Smooth muscle cell (in vitro differentiated cells): ENCODE data around the gene COL2A1. TPM values are rescaled to one million over a fixed set of nuclear protein-coding genes. Genes with fewer than 3 reads are reported as not detected.

Experiments used
- DNase-seq: peaks from one replicate; lab custom pipeline; 2025; ENCODE audit not compliant: unreplicated experiment; lab: John Stamatoyannopoulos, UW
- H2AFZ ChIP-seq: fragments of 200-600 bp; sonication (generic); 2 replicates; pipeline ENCODE4 v1.6.0; 2016; ENCODE audit warnings: antibody characterized with exemption, low read depth, mild to moderate bottlenecking
- H3F3A ChIP-seq: fragments of 200-600 bp; sonication (generic); 2 replicates; pipeline ENCODE4 v1.6.0; 2017; ENCODE audit warnings: antibody characterized with exemption, low read depth
- H3K27ac ChIP-seq: fragments of 200-600 bp; sonication (generic); 2 replicates; pipeline ENCODE4 v1.5.1; 2016; ENCODE audit warnings: low read depth, mild to moderate bottlenecking
- H3K27me3 ChIP-seq: fragments of 200-600 bp; sonication (generic); 2 replicates; pipeline ENCODE4 v1.6.1; 2016; ENCODE audit warnings: low read depth, mild to moderate bottlenecking
- H3K36me3 ChIP-seq: fragments of 200-600 bp; sonication (generic); 2 replicates; pipeline ENCODE4 v1.5.1; 2016; ENCODE audit warnings: low read depth
- H3K4me1 ChIP-seq: fragments of 200-600 bp; sonication (generic); 2 replicates; pipeline ENCODE4 v1.5.1; 2016; ENCODE audit warnings: low read depth
- H3K4me2 ChIP-seq: fragments of 200-600 bp; sonication (generic); 2 replicates; pipeline ENCODE4 v1.6.0; 2016; ENCODE audit warnings: mild to moderate bottlenecking
- H3K4me3 ChIP-seq: fragments of 200-600 bp; sonication (generic); 2 replicates; pipeline ENCODE4 v1.5.1; 2016; ENCODE audit warnings: mild to moderate bottlenecking
- H3K79me2 ChIP-seq: fragments of 200-600 bp; sonication (generic); 2 replicates; pipeline ENCODE4 v1.6.0; 2016; ENCODE audit warnings: low read depth, mild to moderate bottlenecking
- H3K9ac ChIP-seq: fragments of 200-600 bp; sonication (generic); 2 replicates; pipeline ENCODE4 v1.6.0; 2016; ENCODE audit warnings: low read depth
- H3K9me3 ChIP-seq: fragments of 200-600 bp; sonication (generic); replicated peaks from 2 replicates; pipeline ENCODE4 v1.5.1; 2016; ENCODE audit warnings: low read depth
- H4K20me1 ChIP-seq: fragments of 200-600 bp; sonication (generic); 2 replicates; pipeline ENCODE4 v1.6.0; 2016; ENCODE audit warnings: low read depth
- WGBS: methylation state at CpG from one replicate; pipeline ENCODE4 v1.1.7; 2016; ENCODE audit warnings: low lambda C conversion rate; 5-methylcytosine and 5-hydroxymethylcytosine counted together
- polyA plus RNA-seq: library from polyadenylated mRNA; unstranded; fragments of >200 nt; fragmentation: Nextera tagmentation; extraction: Ambion mirVana; gene quantifications from 2 replicates; pipeline ENCODE4 v1.2.1, GENCODE V29; 2016
- total RNA-seq: library from RNA; depleted of rRNA; stranded (reverse); fragments of >200 nt; gene quantifications from 2 replicates; pipeline ENCODE4 v1.2.3, GENCODE V29; 2014
- TF ChIP-seq, protein P1 (sequence below): fragments of 200-600 bp; sonication (generic); IDR thresholded peaks from 2 replicates; pipeline ENCODE4 v1.5.1; 2017; ENCODE audit warnings: borderline replicate concordance, mild to moderate bottlenecking, antibody characterized with exemption; ENCODE audit not compliant: insufficient read depth, poor library complexity, severe bottlenecking

The COL2A1 gene
- total and polyA plus RNA-seq, 2 experiments from 2014 or later, result 1.6 to 8.6 TPM

DNA sequence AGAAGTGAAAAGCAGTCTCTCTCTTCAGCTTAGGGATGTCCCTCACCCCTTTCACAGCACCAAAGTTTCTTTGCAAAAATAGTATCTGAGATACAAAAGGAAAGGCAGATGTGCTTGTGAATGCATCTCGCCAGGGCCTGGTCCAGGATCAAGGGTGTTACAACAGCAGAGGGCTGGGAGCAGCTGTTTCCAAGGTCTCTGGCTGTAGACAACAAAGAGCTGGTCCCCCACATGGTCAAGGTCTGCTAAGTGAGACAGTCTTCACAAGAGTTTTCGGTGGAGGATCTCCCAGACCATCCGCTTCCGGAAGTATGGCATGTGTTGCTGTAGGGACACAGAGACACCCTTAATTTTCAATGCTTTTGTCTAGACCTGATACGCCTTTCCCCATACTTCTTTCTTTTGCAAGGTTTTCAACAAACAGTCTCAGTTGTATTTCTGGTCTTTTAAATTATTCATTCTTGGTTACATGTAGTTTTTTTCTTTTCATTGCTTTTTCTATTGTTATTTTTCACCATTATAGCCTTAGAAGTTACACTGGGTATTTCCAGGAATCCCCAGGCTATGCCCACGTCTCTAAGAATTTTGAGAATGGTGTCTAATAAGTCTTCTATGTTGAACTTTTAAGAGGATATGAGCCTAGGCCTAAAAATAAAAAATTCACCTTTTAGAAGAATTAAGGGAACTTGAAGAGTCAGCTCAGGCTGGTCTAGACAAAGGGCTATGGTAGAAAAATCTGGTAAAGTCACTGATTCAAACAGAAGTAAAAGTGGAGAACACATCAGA lies 41.0 kb upstream of the COL2A1 start:
- H3K4me3 ChIP-seq, result no peak overlapping the region
- H3F3A ChIP-seq, result no peaks in the 10 kb centered on the region
- TF ChIP-seq, protein P1, sequence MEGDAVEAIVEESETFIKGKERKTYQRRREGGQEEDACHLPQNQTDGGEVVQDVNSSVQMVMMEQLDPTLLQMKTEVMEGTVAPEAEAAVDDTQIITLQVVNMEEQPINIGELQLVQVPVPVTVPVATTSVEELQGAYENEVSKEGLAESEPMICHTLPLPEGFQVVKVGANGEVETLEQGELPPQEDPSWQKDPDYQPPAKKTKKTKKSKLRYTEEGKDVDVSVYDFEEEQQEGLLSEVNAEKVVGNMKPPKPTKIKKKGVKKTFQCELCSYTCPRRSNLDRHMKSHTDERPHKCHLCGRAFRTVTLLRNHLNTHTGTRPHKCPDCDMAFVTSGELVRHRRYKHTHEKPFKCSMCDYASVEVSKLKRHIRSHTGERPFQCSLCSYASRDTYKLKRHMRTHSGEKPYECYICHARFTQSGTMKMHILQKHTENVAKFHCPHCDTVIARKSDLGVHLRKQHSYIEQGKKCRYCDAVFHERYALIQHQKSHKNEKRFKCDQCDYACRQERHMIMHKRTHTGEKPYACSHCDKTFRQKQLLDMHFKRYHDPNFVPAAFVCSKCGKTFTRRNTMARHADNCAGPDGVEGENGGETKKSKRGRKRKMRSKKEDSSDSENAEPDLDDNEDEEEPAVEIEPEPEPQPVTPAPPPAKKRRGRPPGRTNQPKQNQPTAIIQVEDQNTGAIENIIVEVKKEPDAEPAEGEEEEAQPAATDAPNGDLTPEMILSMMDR, result no peak
- H3K36me3 ChIP-seq, result peaks cover 3% of the 10 kb centered on the region
- no peak overlapping the region for H3K4me2 ChIP-seq
- DNase-seq, result no peak
- H3K4me1 ChIP-seq, result no peaks in the 10 kb centered on the region
- H3K27me3 ChIP-seq, result no peaks in the 10 kb centered on the region
- no peaks in the 10 kb centered on the region for H4K20me1 ChIP-seq
- H3K9ac ChIP-seq, result no peak overlapping the region
- 98% methylated on average over 6 of the region's 6 CpGs for WGBS
- H2AFZ ChIP-seq, result no peak overlapping the region
- no peaks in the 10 kb centered on the region for H3K79me2 ChIP-seq
- no peak overlapping the region for H3K27ac ChIP-seq
- H3K9me3 ChIP-seq, result no peaks in the 10 kb centered on the region

DNA sequence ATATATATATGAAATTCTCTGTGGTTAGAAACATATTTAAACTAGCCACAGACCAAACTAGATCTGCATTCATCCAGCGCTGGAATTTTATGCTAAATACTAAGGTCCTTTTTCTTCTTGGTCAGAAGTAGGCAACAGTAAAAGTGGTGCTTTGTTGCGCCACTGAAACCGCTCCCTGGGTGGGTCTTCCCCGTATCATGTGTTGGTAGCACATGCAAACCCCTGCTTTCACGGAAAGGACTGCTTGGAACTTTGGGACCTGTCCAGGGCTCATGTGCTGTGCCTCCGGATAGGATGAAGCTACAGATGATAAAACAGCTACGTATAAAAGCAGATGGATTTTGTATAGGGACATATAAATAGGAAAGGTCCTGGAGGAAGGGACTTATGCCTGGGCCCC lies 40.1 kb upstream of the COL2A1 start:
- Histone ChIP-seq H4K20me1 (no peaks in the 10 kb centered on the region), H3K27me3 (no peaks in the 10 kb centered on the region), H3K27ac (no peak overlapping the region), H3K4me3 (no peak overlapping the region), H2AFZ (no peak overlapping the region), H3F3A (no peaks in the 10 kb centered on the region), H3K36me3 (peaks cover 3% of the 10 kb centered on the region), H3K79me2 (no peaks in the 10 kb centered on the region), H3K9ac (no peak overlapping the region), H3K4me1 (no peaks in the 10 kb centered on the region), H3K4me2 (no peak overlapping the region), H3K9me3 (no peaks in the 10 kb centered on the region)
- TF ChIP-seq, protein P1, result no peak
- no peak for DNase-seq
- WGBS, result 97% methylated on average over 7 of the region's 7 CpGs

DNA sequence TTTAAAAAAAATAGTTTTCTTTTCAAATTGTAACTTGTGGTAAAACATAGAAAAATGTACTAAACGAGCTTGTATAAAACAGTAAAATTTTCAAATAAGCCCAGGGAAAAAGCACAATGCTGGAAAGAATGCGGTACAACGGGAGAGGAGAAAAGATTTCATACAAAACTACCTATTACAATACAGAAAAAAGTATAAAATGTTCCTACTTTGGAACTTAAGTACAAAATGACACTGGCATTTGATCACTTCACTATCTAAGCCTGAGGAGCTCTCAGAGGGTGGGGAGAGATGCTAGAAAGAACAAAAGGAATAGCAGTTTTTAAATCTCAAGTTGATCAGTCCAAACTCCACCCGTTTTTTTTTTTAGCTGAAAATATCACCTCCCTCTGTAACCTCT lies 39.5 kb upstream of the COL2A1 start:
- WGBS, result 94% methylated on average over 4 of the region's 4 CpGs
- peaks cover 3% of the 10 kb centered on the region for H3K36me3 ChIP-seq
- TF ChIP-seq, protein P1, result no peak

More for the DNA sequence above, 39.5 kb upstream of the COL2A1 start:
- Histone ChIP-seq H3K9ac (no peak overlapping the region), H3K4me1 (no peaks in the 10 kb centered on the region), H3F3A (no peaks in the 10 kb centered on the region), H3K4me2 (no peak overlapping the region), H3K27ac (no peak overlapping the region), H3K79me2 (no peaks in the 10 kb centered on the region), H2AFZ (no peak overlapping the region), H3K9me3 (no peaks in the 10 kb centered on the region), H4K20me1 (no peaks in the 10 kb centered on the region), H3K27me3 (no peaks in the 10 kb centered on the region), H3K4me3 (no peak overlapping the region)
- DNase-seq, result no peak
